Activated T-helper 1 cell treated with anti-CD3 and anti-CD28 coated beads, Interleukin-2, amount 50 U/mL, for 16 hours (primary cell): ENCODE data around the gene SYNDIG1.

Experiments
- DNase-seq, 2 donors: peaks; one replicate each; pipeline ENCODE4 v3.0.0-alpha.2; 2020; ENCODE audit warnings: low read depth in 1 of 2, low spot score in 1 of 2

The SYNDIG1 gene

GRCh38 chr20:24583169-24583792, 113.9 kb downstream of the SYNDIG1 start:
- DNase-seq, result no peak

GRCh38 chr20:24584078-24584477, 114.6 kb downstream of the SYNDIG1 start:
- no peak for DNase-seq

- no peak for DNase-seq
These were observed 115.3 kb downstream of the SYNDIG1 start for GRCh38 chr20:24584538-24585356.

DNA sequence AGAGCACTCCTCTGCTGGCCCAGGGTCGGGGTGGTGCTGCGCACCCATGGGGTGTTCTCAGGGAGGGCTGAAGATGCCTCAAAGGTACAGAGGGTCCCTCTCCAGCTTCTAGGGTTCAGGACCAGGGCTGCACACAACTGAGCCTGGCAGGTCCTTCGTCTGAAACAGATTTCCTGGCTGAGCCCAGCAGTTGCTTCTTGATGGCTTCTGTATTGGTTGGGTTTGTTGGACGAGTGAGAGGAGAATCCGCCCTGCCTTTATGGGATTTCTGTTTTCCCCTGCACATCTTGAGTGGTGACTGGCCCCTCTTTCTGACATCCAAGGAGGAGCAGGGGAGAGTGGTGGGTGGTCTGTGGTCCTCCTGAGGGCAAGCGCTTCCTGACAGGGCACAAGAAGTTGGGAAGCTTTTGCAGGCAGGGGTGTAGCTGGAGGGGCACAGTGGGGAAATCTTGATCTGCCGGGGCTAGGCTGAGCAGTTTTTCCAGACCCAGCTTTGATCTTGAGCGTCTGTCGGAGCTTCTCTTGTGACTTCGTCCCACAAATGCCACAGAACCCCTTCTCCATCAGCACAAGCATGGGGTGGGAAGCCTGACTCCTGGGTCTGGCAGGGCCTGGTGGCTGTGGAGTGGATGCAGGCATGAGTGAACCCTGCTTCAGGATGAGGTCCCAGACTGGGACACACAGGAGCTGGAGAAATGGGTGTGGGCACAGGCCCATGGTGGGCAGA, 116.5 kb downstream of the SYNDIG1 start:
- no peak for DNase-seq

- DNase-seq, result no peak
These were observed 117.1 kb downstream of the SYNDIG1 start for GRCh38 chr20:24586523-24586840.

DNA sequence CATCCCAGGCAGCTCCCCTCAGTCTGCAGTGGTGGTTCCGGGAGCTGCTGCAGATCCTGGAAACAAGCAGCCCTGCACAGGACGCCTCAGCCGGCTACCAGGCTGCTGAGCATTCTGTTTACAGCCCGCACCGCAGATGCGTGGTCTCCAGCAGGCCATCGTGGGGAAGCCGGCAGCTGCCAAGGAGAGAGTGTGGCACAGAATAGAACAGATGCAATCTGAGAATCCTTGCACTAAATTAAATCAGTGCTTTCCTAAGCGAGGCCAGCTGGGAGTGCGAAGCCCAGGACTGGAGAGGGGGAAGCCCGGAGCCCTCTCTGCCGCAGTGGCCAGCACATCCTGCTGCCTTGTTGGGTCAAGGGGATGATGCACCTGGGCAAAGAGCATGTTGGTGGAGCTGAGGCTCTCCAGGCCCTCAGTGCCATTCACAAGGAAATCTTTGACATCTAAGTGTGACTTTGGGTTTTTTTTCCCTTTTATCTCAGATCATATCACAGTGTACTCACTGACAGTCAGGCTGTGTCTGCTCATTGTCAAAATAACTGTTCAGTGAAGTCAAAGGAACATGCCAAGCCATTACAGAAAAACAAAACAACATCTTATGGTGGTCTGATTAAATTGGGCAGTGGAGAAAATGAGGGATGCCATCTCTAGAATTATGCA, 118.1 kb downstream of the SYNDIG1 start:
- no peak for DNase-seq

GRCh38 chr20:24588047-24588635, 118.7 kb downstream of the SYNDIG1 start:
- no peak for DNase-seq

DNA sequence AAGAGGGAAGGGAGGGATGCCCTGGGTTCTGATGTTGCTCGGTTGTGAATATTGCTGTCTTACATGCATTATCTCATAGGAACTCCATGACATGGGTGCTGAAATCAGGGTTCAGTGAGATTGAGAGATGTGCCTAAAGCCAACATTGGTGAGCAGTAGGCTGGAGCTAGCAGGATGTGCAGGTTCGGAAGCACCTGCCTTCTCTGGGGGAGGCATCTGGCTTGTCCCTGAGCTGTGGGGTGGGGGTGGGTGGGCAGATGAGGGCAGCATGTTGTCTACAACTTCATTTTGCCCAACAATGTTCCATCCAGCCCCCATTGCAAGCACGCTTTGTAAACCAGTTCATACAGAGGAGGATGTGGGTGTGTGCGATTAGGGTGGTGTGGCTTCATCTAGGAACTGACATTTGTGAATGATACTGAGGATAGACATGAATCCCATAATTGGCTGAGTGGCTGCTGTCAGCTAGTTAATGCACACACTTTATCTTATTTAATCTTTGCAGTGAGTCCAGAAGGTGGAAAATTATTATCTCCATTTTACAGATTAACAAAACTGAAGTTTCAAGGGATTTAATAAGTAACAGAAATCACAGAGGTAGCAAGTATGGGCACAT, 119.4 kb downstream of the SYNDIG1 start:
- no peak for DNase-seq

DNA sequence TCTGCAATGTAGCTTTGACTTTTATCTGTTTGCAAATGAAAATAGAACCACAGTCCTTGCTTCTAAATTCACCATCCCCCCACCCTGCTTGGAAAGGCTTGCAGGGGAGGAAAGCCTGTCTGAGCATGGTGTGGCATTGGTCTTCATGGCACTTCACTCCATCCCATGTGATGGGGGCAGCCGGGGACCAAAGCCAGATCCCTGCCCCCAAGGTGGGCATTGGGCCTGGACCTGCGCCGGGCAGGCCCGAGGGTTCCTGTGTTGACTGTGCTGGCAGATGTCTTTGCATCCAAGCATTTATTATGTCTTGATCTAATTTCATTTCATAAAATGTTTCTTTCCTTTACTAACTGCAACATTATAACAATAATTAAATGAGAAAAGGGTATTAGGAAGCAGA, 120.0 kb downstream of the SYNDIG1 start:
- DNase-seq, result no peak

DNA sequence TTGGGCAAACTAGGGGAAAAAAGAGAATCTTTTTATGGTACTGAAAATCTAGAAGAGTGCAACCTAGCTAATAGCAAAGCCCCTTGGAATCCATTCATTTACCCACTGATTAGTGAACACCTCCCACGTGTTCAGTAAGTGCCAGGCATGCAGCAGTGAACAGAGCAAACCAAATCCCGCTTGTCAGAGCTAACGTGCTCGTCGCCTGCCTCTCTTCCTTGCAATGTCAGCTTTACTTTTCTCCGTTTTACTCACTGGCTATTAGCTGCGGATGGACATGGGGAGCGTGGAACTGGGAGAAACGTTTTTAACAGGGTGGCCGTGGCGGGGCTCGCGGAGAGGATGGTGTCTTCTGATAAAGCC, 120.4 kb downstream of the SYNDIG1 start:
- DNase-seq, result no peak

- no peak for DNase-seq
These were observed 121.0 kb downstream of the SYNDIG1 start for GRCh38 chr20:24590178-24590982.

DNA sequence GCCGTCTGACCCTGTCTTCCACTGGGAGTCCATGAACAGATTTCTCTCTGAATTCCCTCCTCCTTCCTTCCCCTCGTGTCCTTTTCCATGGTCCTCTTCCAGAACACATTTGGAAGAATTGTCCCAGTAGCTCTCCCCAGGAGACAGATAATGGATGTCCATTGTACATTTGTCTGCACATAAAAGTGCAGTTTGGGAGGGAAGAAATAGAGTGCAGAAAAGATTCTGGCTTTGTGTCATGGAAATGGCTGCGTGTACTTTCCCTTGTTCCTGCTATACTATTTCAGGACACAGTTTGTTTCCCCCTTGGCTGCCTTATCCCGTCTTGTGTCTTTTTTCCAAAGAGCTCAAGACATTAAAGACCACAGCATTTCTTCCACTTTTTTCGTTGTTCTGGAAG, 127.6 kb downstream of the SYNDIG1 start:
- no peak for DNase-seq

DNA sequence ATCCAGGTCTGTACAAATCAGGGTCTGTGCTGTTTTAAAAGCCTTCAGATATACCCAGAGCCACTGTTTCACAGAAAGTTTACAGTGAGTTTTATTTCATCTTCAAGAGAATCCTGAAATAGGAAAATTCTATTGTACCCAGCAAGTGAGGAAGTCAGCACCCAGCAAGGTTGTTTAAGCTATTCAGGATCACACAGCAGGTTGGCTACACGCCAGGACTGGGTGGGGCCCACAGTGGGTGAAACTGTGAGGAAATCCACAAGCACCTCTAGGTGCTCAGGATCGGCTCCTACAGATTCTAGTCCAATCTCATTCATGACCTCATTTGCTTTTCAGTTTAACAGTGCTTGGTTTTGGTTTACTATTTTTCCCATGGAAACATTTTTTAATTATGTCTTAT, 128.9 kb downstream of the SYNDIG1 start:
- no peak for DNase-seq

GRCh38 chr20:24598996-24599395, 129.6 kb downstream of the SYNDIG1 start:
- no peak for DNase-seq

DNA sequence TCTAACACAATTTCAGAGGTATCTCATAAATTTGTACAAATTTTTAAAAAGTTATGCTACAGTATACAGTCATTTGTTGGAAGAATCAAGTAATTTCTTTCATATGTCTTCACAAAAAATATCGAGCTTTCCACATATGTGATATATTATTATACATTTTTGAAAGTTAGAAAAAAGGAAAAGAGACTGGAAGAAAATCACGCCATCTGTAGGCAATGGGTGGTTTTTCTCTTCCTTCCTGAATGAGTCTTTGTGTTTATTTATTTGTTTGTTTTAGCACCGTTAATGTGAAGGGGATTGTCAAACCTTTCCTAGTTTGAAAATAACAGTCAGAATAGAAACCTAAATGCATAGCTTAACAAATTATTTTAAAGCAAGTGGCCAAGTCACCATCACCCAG, 130.6 kb downstream of the SYNDIG1 start:
- no peak for DNase-seq

GRCh38 chr20:24603454-24603853, 134.0 kb downstream of the SYNDIG1 start:
- DNase-seq, result no peak

GRCh38 chr20:24604966-24605665, 135.7 kb downstream of the SYNDIG1 start:
- DNase-seq, result no peak

GRCh38 chr20:24605937-24606455, 136.6 kb downstream of the SYNDIG1 start:
- DNase-seq, result no peak

DNA sequence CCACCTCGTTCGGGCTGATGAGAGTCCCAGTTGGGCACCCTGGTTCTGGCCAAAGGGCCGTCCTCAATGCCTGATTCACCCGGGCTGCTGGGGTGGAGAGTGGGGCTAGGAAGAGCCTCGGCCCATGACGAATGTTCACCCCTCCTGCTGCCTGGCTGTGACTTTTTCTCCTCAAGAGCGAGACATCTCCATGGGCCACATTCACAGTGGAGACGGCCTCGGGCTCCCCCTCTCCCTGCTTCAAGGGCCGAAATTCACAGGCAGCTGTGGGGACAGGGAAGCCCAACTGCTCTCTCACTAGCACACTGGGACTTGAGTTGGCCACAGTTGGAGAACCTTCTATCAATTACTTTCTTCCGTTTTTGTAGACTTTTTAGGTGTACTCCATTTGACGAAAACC, 138.0 kb downstream of the SYNDIG1 start:
- no peak for DNase-seq
